Nephron (organoid): ENCODE measurements around the gene PTPRN2.

Experiments
- H3K27ac Mint-ChIP-seq, 3 experiments: 2 replicates each; pipeline ENCODE4 v1.8.0; 2020; ENCODE audit warnings: mixed read lengths in 3 of 3, mild to moderate bottlenecking in 2 of 3, moderate library complexity in 1 of 3
- H3K27me3 Mint-ChIP-seq: 2 replicates; pipeline ENCODE4 v1.8.0; 2021; ENCODE audit warnings: low read depth, mild to moderate bottlenecking, moderate library complexity, mixed read lengths
- H3K36me3 Mint-ChIP-seq: 2 replicates; pipeline ENCODE4 v1.8.0; 2020; ENCODE audit warnings: low read depth, mixed read lengths
- H3K4me1 Mint-ChIP-seq: 2 replicates; pipeline ENCODE4 v1.8.0; 2020; ENCODE audit warnings: mixed read lengths
- H3K4me3 Mint-ChIP-seq, 3 experiments: 2 replicates each; pipeline ENCODE4 v1.8.0; 2020; ENCODE audit warnings: mild to moderate bottlenecking in 3 of 3, mixed read lengths in 3 of 3, moderate library complexity in 2 of 3
- H3K9me3 Mint-ChIP-seq: 2 replicates; pipeline ENCODE4 v1.8.0; 2020; ENCODE audit warnings: mixed read lengths
- TF ChIP-seq, protein P1 (sequence below), 3 experiments: fragments of 200-600 bp; sonication (generic); IDR thresholded peaks; one replicate each; pipeline ENCODE4 v1.5.0; 2021; ENCODE audit warnings: antibody characterized with exemption in 3 of 3; ENCODE audit not compliant: unreplicated experiment in 3 of 3

PTPRN2 gene

DNA sequence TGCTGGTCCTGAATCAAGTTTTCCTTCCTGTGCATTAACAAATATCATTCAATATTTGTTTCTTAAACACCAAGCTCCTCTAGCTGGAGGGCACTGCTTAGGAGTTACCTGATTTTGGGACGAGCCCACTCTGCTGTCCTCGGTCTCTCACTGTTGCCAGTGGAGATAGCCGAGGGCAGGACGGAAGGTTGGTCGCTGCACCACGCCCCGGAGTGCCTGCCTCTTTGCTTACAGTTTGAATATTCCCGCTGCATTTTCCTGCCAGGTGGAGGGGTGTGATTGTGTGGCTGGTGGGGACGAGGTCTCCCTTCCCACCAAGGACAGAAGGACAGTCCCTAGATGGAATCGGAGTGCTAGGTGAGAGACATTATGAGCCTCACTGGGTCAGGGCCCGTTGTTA lies 1049.3 kb downstream of the PTPRN2 start:
- H3K27me3 Mint-ChIP-seq: peaks cover 21% of the 10 kb centered on the region
- TF ChIP-seq, protein P1, sequence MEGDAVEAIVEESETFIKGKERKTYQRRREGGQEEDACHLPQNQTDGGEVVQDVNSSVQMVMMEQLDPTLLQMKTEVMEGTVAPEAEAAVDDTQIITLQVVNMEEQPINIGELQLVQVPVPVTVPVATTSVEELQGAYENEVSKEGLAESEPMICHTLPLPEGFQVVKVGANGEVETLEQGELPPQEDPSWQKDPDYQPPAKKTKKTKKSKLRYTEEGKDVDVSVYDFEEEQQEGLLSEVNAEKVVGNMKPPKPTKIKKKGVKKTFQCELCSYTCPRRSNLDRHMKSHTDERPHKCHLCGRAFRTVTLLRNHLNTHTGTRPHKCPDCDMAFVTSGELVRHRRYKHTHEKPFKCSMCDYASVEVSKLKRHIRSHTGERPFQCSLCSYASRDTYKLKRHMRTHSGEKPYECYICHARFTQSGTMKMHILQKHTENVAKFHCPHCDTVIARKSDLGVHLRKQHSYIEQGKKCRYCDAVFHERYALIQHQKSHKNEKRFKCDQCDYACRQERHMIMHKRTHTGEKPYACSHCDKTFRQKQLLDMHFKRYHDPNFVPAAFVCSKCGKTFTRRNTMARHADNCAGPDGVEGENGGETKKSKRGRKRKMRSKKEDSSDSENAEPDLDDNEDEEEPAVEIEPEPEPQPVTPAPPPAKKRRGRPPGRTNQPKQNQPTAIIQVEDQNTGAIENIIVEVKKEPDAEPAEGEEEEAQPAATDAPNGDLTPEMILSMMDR (IDR thresholded peaks at IDR 0.05; ENCODE audit: unreplicated experiment in 3 of 3): no peak
- H3K4me3 Mint-ChIP-seq: no peak overlapping the region
- no peak overlapping the region for H3K27ac Mint-ChIP-seq
- H3K36me3 Mint-ChIP-seq: peaks cover 7% of the 10 kb centered on the region
- no peaks in the 10 kb centered on the region for H3K4me1 Mint-ChIP-seq
- H3K9me3 Mint-ChIP-seq: peaks cover 6% of the 10 kb centered on the region

DNA sequence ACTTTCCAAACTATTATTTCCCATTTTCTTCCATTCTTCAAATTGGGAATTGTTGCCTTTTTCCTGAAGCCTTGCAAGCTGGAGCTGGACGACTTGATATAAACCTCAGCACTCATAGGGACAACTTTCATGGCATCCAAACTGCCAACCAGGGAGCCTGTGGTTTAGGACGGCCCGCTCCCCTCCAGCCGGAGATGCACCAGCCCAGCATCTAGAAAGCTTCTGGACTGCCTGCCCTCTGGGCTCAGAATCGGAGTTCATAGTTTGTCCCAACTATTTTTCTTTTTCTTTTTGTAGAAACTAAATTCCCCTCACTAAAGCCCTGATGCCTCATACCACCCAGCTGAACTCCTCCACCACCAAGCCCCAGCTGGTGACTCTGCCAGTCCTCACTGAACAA lies 1050.6 kb downstream of the PTPRN2 start:
- Mint-ChIP-seq H3K4me1 (no peaks in the 10 kb centered on the region), H3K9me3 (peaks cover 18% of the 10 kb centered on the region), H3K27ac (no peak overlapping the region), H3K27me3 (peaks cover 15% of the 10 kb centered on the region), H3K4me3 (no peak overlapping the region), H3K36me3 (peaks cover 10% of the 10 kb centered on the region)
- TF ChIP-seq, protein P1 (IDR thresholded peaks at IDR 0.05; ENCODE audit: unreplicated experiment in 3 of 3): no peak

DNA sequence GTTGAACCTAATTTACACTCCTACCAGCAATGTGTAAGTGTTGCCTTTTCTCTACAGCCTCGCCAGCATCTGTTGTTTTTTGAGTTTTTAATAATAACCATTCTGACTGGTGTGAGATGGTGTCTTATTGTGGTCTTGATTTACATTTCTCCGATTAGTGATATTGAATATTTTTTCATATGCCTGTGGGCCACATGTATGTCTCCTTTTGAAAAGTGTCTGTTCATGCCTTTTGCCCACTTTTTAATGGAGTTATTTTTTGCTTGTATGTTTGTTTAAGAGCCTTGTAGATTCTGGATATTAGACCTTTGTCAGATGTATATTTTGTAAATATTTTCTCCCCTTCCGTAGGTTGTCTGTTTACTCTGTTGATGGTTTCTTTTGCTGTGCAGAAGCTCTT lies 1055.6 kb downstream of the PTPRN2 start:
- no peak overlapping the region for H3K27ac Mint-ChIP-seq
- H3K9me3 Mint-ChIP-seq: peaks cover 31% of the 10 kb centered on the region
- peaks cover 9% of the 10 kb centered on the region for H3K27me3 Mint-ChIP-seq
- no peak overlapping the region for H3K4me3 Mint-ChIP-seq
- TF ChIP-seq, protein P1 (IDR thresholded peaks at IDR 0.05; ENCODE audit: unreplicated experiment in 3 of 3): no peak
- peaks cover 5% of the 10 kb centered on the region for H3K36me3 Mint-ChIP-seq
- H3K4me1 Mint-ChIP-seq: no peaks in the 10 kb centered on the region

DNA sequence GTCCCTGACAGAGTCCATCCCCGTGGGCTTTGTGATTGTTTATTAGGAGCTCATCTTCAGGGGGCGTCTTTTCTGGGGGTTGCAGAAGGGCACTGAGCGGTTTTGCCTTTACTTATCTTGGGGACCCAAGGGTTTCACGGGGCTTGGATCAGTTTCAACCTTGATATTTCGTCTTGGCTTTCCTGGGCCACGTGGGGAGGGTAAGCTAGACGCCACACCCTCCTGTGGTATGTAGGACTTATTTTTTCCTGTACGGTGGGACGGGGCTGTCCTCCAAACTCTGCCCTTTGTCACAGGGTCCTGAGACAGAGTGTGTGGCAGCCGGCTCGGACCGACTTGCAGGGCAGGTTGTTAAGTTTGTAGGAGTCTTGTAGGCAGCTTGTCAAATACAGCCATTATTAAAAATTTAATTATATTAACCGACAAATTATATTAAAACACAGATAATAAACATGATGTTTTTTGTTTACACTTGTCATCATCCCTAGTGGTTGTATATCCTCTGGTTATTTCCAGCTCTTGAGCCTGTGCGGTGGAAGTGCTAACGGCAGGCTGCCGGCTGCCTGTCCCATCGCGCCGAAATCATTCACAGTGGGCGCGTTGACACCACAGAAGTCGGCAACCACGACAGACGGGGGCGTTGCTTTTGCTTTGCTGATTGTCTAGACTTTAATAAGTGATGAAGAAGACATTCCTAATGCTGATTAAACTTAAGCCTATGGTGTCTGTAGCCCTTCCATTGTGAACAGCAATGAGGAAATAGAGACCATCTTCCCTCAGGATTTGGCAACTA lies 1057.7 kb downstream of the PTPRN2 start:
- TF ChIP-seq, protein P1 (IDR thresholded peaks at IDR 0.05; ENCODE audit: unreplicated experiment in 3 of 3): no peak
- no peak overlapping the region for H3K4me3 Mint-ChIP-seq
- H3K27ac Mint-ChIP-seq: no peak overlapping the region
- peaks cover 14% of the 10 kb centered on the region for H3K27me3 Mint-ChIP-seq
- H3K9me3 Mint-ChIP-seq: peaks cover 31% of the 10 kb centered on the region
- peaks cover 5% of the 10 kb centered on the region for H3K36me3 Mint-ChIP-seq
- peaks cover 7% of the 10 kb centered on the region for H3K4me1 Mint-ChIP-seq

DNA sequence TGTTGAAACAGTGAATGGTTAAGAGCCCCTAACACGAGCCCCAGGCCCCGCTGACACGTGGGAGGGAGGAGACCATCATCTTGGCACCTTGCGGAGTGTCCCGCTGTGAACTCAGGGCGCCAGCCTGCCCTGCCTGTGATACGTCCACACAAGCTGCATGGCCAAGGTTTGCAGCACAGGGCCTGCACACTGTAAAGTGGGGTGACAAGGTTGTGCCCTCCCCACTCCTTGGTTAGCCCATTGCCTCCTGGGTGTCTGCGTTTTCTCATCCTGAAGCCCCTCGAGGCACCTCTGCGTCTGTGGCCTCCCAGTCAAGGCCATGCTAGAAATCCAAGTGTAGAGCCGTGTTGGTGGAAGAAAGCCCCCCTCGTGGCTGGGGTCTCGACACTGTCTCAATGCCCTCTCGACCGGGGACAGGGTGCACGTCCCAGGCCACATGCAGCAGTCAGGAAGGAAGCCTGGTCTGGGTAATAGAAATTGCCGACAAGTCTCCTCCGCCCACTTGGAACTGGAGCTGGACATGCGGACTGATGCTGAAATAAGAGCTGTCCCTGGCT lies 1058.8 kb downstream of the PTPRN2 start:
- TF ChIP-seq, protein P1 (IDR thresholded peaks at IDR 0.05; ENCODE audit: unreplicated experiment in 3 of 3): no peak
- peaks cover 5% of the 10 kb centered on the region for H3K36me3 Mint-ChIP-seq
- H3K4me3 Mint-ChIP-seq: no peak overlapping the region

DNA sequence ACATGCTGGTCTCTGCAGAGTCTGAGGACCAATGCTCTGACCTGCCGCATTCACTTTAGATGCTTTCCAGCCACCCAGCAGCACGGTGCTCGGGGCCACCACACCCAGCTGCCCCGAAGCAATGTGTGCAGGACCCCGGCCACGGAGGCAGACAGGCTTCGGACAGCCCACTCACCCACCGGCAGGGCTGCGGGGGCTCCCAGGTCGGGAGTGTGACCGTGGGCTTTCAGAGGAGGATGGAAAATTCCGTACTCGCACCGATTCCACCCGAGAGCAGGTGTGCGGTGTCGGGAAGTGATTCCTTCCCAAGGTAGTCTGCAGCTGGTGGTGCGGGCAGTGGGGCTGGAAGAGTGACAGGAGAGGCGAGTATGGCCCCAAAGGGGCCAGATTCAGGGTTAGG lies 1059.9 kb downstream of the PTPRN2 start:
- Mint-ChIP-seq H3K9me3 (peaks cover 19% of the 10 kb centered on the region), H3K4me3 (no peak overlapping the region), H3K4me1 (peaks cover 7% of the 10 kb centered on the region), H3K27me3 (peaks cover 16% of the 10 kb centered on the region), H3K36me3 (no peaks in the 10 kb centered on the region), H3K27ac (no peak overlapping the region)
- TF ChIP-seq, protein P1 (IDR thresholded peaks at IDR 0.05; ENCODE audit: unreplicated experiment in 3 of 3): no peak

More for the DNA sequence above, 1058.8 kb downstream of the PTPRN2 start:
- Mint-ChIP-seq H3K4me1 (peaks cover 7% of the 10 kb centered on the region), H3K9me3 (peaks cover 31% of the 10 kb centered on the region), H3K27ac (no peak overlapping the region), H3K27me3 (peaks cover 16% of the 10 kb centered on the region)
